Left hindlimb (tissue), 1 donor: ENCODE measurements around the gene ZNF521.
A peak's percentile ranks its signal among the peaks of the same experiment; 100 is the strongest.

Experiments used
- DNase-seq: peaks from one replicate; pipeline ENCODE4 v3.0.0-alpha.2; 2018

The ZNF521 gene

DNA sequence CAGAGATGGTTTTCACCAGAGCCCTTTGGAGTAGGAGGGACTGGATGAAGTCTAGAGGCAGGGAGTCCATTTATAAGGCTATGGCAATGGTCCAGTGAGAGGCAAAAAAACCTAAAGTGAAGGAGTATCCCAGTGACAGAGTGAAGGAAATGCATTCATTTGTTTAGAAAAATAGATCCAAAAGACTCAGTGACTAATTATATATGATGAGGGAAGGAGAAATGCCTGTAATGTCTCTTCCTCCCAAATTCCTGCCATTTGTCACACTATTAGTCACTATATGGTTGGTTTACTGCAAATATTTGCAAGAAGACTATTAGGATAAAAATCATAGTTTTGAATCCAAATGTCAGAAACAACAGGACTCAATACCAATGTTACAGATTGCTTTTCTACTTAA, 104.2 kb downstream of the ZNF521 start:
- no peak for DNase-seq

DNA sequence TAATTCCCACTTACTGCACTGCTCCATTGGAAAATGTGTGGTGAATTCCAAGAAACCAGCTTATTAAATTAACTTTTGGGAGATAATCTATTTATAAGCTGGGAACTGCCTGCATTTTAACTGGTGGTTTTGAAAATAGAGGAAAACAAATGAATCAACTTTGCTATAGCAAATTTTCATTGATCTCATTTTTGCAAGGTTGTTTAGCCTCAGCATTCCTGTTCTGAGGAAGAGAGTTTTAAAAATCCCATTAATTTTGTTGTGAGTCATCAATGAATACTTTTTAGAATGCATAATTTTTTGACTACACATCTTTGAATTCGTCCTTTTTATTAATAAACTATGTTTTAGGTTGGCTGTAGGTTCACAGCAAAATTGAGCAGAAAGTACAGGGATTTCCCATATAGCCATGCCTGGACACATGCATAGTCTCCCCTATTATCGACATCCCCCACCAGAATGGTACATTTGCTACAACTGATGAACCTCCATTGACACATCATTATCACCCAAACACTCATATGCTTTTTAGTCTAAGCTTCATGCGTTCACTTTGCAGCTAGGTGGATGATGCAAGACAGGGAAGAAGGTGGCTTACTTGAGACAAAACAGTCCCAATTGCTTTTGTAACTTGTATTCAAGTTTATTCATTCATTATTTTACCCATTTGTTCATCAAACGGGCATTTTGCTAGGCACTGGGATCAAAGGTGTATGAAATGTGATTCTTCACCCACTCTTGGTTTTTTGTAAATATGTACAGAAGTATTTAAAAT, 106.9 kb downstream of the ZNF521 start:
- DNase-seq = no peak

DNA sequence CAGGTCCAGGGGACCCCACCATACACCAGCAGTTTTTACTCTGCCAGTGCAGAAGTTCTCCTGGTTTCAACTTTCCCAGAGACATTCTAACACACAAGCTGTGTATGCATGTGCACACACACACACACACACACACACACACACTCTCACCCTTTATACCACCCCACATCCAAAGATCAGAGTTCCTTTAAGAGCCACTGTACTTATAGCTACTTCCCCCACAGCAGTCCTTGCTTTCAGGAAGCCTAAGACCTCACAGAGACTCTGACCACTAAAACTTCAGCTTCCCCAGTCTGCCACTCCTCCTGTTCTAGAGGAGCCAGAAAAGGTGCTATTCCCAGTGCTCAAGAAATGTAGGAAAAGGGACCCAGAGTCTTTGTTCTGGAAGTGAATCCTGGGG, 107.8 kb downstream of the ZNF521 start:
- DNase-seq = no peak

DNA sequence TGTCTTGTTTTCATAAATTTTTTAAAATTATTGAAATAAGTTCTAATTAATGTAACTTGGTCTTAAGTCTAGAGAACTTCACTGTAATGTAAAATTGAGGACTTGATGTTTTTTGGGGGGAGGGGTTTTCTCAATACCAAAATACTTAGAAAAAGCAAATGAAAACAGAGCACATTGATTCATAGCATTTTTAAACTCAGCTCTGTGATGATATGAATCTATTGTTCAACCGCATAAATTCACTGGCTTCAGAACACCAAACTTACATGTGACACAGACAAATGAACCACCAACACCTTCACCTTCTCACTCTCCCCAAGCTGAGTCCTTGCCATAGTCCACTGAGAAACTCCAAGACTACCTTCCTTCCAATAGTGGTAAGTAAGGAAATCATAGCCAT, 108.2 kb downstream of the ZNF521 start:
- DNase-seq = no peak

DNA sequence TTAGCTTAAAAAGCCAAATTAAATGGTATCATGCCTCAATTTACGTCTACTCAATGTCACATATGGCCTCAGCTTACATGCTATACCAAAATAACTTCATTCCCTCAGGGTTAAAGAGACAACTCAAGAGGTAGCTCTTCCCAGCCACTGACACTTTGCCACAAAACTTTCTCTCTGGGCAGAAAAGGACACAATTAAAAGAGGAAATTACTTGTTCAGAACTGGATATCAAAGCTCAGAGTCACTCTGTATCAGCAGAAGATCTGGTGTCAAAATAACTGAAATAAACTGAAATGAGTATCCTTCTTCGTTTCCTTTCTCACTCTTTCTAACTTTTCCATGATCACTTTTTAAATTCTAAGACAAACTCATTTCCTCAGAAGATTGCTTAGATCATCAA, 108.7 kb downstream of the ZNF521 start:
- DNase-seq = no peak

DNA sequence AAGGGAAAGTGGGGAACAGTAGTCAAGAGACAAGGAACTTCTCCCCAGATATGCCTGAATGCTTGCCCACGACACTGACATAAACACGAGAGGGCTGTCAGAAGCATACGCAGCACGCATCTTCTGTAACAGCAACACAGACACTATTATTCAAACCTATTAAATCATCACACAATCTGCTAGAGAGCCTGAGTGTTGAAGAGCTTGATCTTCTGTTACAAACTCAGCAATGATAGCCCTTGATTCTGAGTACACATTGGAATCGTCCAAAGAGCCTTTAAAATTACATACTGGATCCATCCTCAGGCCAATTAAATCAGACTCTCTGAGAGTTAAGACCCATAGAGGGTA, 111.6 kb downstream of the ZNF521 start:
- DNase-seq = no peak

DNA sequence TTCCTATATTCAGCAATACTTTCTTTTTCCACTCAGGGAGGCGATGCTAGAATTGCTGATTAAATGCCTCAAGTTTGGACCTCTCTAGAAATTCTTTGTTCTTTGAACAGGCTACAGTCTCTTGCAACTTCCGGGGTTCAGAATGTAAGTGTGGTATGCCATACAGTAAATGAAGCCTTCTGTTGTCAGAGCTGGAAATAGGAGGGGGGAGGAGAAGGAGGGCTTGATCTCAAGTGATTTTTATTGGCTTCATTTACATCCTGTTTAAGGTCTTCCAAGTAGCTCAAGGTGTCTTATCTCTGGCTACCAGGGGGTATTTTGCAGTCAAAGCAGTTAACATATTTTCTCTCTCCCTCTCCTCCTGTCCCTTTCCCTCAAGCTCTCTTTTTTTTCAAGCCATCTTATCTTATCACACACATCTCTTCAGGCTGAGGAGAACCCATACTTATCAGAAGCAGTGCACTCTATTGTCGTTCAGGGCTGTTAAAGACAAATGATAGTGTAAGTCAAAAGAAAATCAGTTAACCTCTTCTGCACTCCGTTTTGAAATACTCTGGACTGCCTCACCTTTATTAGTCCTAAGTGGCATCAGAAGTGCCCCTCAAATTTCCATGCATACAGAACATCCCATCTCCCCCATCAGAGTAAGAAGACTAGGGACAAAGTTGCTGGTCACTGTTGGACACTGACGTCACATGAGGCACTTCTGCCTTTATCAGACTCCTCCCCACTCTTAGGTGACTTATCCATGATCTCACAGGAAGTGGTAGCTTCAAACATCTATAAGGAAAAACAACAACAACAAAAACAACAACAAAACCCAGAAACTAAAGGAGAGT, 112.2 kb downstream of the ZNF521 start:
- no peak for DNase-seq

DNA sequence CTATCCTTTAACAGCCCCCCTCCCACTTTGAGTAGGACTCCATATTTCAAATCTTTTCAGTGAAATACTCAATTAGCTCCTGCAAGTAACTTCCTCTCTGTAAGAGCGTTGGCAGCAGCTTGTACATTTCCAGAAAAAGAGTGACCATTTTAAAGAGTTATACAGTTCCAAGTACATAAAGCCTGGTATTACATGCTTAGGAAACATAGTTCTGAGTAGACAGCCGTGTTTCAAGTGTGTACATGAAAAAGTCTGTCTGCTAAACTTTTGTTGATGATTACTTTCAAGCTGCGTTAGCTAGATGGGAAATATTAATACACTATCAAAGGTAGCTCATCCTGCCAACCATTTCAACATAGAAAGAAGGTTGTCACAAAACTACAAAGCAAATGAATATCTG, 112.8 kb downstream of the ZNF521 start:
- no peak for DNase-seq

DNA sequence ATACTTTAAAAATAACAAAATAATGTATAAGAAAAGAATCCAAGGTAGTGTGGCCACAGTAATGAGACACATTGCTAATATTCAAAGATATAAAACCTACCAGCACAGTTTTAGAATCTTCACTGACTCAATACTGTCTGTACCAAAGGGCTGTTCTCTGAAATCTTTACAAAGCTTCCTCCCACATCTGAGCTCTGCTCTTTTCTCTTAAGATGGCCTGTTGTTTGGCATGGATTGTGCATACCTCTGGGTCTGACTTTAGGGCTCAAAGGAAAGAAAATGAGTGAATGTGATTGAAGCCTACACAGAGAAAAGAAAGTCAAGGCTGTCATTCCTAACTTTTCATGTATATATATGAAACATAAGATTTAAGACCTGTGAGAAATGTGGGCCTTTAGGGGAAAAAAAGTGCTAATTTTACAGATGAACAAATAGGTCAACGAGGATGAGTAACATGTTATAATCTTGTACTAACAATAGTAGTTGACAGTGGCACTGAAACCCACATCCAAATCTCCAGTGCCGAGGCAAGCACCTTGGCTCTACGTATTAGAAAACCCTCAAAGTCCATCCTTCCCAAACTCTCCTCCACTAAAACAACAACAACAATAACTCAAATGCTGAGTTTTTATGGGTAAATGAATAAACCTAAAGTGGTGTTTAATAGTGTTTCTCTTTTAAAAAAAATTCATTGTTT, 114.2 kb downstream of the ZNF521 start:
- DNase-seq = no peak

DNA sequence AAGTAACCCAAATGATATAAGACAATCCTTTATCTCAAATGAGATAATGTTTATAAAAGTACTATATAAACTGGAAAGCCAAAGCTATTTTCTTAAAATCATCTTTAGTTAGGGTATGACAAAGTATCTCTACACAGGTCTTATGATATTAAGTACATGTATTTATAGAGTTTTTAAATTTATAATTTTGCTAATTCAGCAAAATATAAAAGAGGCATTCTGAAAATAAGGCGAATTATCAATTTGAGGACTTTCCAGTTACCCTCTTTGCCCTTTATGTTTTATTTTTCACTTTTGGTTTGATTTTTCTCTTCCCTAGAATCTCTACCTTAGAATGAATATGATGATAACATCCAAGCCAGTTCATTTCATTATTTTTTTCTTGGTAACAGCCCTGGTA, 115.2 kb downstream of the ZNF521 start:
- DNase-seq = no peak

DNA sequence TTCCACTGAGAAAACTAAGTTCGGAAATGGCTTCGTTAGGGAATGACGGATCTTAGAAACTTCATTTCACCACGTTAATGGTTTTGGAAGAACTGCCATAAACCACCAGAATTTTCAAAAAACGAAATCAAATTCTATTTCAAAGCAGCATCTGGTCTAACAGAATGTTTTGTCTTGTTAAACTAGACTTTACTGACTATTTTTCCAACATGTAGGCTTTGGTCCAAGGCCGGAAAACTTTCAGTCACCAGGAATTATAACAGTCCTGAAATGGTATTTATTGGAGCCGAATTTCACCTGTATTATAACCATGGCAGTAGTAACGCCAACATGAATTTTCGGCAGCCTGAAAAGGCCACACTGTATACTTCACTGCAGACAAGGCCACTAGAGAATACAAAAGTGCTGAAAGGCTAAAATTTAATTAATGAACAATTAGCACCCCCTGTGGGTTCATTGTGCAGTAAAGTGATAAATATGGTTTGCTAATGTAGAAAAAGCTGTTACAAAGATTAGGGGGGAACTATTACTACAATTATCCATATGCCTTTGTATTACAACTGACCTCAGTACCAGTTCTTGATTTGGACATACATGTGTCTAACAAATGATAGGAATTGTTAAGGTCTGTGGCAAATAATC, 116.4 kb downstream of the ZNF521 start:
- DNase-seq = no peak

DNA sequence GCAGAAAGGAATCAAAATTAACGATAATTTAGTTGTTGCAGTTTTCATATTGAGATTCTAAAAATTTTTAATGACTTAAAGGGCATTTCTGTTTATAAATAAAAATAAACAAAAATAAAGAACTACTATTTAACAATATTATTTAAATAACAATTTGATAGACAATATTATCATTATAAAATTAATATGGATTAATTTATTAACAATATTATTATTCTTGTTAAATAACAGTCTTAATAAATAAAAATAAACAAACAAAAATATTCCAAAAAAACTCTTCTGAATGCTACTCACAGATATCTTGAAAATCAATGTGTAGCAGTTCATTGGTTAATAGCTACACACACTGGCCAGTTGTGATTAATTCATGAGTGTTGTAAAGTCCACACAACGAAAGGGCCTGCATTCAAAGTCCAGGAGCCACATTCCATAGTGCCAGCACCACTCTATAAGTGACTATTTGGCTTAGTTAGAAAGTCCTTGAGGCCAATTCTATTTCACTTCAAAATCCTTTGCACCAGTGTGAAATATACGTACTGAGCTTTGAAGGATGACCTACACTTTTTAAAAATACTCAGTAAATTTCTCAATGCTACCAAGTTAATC, 117.1 kb downstream of the ZNF521 start:
- no peak for DNase-seq

DNA sequence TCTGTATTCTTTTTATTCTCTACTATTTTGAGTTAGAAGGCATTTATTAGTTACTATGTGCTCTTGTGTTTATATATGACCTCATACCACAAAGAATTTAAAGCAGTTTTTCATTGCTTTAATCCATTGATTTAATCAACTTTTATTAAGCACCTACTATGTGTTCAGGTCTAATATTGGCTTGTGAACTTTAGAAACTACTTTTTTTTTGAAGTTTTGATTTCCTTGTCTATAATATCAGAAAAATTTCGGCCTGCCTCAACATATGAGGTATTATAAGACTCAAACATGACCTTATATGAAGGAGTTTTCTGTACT, 117.7 kb downstream of the ZNF521 start:
- no peak for DNase-seq

DNA sequence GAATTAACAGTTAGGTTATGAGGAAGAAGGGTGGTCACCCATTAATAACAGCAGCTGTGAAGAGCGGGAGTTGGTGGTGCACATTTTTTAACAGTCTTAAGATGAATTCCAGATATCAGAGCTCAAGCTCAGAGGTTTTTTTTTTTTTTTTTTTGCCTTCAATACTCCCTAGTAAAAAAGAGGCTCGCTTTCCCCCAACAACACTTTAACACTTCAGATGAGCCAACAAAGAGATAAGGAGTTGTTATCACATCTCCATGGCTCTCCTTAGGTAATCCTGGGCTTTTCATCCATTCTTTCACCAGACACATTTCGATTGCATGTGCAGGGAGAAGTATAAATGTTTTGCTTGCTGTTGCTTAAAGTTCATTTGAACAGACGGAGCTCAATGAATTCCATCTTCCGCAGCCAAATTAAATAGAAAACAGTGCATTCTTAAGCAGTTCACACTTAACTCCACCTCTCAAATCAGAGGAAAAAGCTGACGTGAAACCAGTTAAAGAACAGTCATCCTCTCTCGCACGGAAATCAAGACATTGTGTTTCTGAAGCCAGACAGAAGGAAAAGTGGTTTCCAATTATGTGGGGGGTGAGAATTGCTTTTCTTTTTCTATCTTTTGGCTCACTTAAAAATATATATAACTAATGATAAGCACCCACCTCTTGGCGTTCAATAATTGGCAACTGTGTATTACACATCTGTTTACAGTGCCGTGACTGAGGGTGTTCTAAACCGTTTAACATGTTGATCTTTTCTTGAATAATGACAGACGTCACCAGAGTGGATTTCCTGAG, 118.2 kb downstream of the ZNF521 start:
- DNase-seq = no peak

DNA sequence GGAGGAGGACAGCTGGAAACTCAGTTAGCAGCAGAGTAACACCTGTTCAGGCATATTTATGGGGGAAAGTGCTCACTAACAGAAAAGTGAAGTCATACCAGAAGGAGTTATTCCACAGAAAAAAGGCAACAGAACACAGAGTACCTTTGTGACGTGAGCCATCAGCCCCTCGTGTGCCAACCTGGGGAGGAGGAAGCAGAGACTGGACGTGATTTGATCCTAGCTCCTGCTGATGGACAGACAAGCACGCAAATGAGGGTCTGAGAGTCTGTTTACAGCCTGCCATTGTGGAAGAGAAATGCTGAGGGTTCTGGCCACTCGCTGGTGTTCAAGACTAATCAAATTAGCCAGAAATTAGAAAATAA, 120.7 kb downstream of the ZNF521 start:
- DNase-seq = no peak

DNA sequence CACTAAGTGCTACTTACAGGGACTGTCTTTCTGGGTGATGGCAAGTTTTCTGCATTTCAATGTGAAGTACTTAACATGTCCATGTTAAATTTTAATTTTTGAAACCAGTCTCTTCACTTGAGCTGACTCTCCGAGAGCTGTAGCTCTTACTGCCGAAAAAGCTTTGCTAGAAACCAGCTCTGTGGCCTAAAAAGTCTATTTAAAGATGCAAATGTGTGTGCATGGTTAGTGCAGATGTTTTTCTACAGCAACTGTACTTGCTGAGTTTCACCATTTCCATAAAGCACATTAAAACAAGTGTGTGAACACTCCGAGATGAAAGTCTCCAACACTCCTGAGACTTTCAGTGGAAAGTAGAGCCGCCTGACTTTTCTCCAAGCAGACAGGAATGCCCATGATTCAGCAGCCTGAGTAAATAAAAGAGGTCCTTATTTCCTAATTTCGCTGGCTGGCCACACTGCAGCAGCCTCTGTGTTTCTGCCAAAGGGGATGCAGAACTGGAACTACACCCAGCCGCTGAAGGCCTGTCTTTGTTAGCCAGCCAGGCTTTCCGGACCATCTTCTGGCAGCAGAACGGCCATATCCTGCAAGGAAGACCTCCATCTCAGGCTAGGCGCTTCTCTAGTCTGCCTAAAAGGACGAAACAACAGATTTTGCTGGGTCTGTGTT, 121.2 kb downstream of the ZNF521 start:
- DNase-seq = peak; percentile 92

DNA sequence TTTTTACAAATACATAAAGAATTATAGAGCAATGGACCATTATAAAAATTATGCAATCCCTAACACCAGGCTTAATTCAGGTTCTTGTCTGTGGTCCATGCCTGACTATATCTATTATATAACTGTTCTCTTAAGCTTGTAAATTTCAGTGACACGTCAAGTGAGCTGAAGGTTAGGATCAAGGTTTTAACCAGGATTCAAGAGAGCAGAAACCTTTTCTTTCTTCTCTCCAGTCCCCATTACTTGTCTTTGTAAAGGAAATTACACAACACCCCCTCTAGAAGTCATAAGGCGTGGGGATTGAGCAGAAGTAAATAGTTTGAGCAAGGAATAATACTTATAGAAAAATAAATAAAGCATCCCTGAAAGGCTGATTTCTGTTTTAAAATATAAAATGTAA, 122.0 kb downstream of the ZNF521 start:
- DNase-seq = no peak

DNA sequence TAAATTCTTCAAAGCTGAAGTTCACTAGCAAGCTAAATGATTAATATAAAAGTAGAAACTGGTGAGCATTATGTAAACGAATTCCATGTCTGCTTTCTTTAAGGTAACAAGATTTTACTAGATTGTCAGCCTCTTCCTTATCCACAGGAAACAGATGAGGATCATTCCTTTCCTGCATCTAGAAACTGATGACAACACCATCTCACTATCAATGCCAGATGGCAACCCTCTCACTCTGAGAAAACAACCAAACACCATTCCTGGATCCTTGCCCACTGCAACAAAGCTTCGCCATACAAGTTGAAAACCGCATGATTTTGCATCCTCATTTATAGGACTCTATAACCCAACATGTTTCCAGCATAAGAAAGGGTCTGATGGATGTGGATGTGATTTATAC, 122.9 kb downstream of the ZNF521 start:
- DNase-seq = no peak

DNA sequence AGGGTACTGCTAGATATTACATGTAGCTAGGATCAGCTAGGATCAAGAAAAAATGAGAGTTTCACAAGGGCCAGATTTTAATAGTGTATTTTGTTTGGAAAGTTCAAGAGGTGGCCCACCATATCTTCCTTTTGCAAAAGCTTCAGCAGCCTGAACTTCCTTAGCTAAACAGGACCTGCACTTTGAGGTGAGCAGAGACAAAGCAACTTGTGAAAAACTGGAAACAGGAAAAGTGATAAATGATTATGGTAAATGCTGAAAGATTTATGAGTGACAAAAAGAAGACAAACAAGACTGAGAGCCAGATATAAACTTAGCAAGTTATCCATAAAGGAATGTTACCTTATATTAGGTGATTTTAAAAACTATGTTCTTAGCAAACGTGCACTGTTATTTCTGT, 123.6 kb downstream of the ZNF521 start:
- DNase-seq = no peak

DNA sequence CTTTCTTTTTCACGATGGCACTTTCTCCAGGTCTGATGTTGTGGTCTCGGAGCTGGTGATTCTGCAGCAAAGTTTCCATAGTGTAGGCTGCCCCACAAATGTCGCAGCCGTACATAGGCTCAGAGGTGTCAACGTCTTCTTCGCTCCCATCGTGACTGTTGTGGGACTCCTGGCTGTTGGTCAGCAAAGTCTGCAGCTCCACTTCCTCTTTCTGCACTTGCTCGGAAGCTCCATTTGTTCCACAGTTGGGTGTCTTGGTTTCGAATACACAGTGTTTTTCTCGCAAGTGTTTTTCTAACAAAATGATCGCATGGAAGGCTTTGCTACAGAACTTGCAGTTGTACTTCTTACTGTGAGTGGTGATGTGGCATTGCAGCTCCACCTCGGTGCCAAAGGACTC, 126.8 kb downstream of the ZNF521 start:
- DNase-seq = no peak
